Neural cell (in vitro differentiated cells): Measurements from ENCODE around the gene SEPTIN6.

Experiments used
- TF ChIP-seq, protein P1 (sequence below): fragments of 450-650 bp; IDR thresholded peaks from 2 replicates; pipeline ENCODE4 v1.5.1; 2014; ENCODE audit warnings: antibody characterized with exemption, mild to moderate bottlenecking, moderate library complexity; ENCODE audit not compliant: poor library complexity, severe bottlenecking
- TF ChIP-seq, protein P2 (sequence below): IDR thresholded peaks from 2 replicates; pipeline ENCODE4 v1.6.1; 2012; ENCODE audit warnings: borderline replicate concordance

DNA sequence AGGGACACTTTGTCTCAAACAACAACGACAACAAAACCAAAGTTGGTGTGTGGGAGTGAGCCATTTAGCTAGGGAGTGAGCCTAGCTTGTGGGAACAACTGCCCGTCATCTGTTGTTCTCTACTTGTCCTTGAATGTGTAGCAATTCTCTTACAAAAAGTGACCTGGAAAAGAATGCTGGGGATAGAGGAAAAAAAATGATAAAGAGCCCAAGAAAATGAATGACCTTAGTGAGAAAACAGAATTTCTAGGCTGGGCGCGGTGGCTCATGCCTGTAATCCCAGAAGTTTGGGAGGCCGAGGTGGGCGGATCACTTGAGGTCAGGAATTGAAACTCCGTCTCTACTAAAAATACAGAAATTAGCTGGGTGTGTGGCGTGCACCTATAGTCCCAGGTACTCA is 19.6 kb downstream of the SEPTIN6 start:
- TF ChIP-seq, protein P1, sequence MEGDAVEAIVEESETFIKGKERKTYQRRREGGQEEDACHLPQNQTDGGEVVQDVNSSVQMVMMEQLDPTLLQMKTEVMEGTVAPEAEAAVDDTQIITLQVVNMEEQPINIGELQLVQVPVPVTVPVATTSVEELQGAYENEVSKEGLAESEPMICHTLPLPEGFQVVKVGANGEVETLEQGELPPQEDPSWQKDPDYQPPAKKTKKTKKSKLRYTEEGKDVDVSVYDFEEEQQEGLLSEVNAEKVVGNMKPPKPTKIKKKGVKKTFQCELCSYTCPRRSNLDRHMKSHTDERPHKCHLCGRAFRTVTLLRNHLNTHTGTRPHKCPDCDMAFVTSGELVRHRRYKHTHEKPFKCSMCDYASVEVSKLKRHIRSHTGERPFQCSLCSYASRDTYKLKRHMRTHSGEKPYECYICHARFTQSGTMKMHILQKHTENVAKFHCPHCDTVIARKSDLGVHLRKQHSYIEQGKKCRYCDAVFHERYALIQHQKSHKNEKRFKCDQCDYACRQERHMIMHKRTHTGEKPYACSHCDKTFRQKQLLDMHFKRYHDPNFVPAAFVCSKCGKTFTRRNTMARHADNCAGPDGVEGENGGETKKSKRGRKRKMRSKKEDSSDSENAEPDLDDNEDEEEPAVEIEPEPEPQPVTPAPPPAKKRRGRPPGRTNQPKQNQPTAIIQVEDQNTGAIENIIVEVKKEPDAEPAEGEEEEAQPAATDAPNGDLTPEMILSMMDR = no peak
- TF ChIP-seq, protein P2, sequence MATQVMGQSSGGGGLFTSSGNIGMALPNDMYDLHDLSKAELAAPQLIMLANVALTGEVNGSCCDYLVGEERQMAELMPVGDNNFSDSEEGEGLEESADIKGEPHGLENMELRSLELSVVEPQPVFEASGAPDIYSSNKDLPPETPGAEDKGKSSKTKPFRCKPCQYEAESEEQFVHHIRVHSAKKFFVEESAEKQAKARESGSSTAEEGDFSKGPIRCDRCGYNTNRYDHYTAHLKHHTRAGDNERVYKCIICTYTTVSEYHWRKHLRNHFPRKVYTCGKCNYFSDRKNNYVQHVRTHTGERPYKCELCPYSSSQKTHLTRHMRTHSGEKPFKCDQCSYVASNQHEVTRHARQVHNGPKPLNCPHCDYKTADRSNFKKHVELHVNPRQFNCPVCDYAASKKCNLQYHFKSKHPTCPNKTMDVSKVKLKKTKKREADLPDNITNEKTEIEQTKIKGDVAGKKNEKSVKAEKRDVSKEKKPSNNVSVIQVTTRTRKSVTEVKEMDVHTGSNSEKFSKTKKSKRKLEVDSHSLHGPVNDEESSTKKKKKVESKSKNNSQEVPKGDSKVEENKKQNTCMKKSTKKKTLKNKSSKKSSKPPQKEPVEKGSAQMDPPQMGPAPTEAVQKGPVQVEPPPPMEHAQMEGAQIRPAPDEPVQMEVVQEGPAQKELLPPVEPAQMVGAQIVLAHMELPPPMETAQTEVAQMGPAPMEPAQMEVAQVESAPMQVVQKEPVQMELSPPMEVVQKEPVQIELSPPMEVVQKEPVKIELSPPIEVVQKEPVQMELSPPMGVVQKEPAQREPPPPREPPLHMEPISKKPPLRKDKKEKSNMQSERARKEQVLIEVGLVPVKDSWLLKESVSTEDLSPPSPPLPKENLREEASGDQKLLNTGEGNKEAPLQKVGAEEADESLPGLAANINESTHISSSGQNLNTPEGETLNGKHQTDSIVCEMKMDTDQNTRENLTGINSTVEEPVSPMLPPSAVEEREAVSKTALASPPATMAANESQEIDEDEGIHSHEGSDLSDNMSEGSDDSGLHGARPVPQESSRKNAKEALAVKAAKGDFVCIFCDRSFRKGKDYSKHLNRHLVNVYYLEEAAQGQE = no peak
